Endothelial cell (in vitro differentiated cells): ENCODE results near the gene CCDC127. TPM values are rescaled to one million over a fixed set of nuclear protein-coding genes. Genes with fewer than 3 reads are reported as not detected.
A peak's percentile ranks its signal among the peaks of the same experiment; 100 is the strongest.
"Not testable (repeated sequence)": the region's sequence is repeated elsewhere in the genome, so short reads cannot be mapped to it uniquely, and the experiment has no call there.

Experiments
- DNase-seq: peaks from one replicate; pipeline ENCODE4 v3.0.0; 2021; ENCODE audit warnings: low spot score
- H3K27ac Mint-ChIP-seq: one replicate; pipeline ENCODE4 v1.8.0; 2021; ENCODE audit warnings: mixed read lengths, inconsistent platforms; ENCODE audit not compliant: unreplicated experiment
- H3K27me3 Mint-ChIP-seq: one replicate; pipeline ENCODE4 v1.8.0; 2021; ENCODE audit warnings: mild to moderate bottlenecking, moderate library complexity, mixed read lengths, inconsistent platforms; ENCODE audit not compliant: unreplicated experiment
- H3K36me3 Mint-ChIP-seq: one replicate; pipeline ENCODE4 v1.8.0; 2021; ENCODE audit warnings: mild to moderate bottlenecking, low read depth, mixed read lengths, inconsistent platforms; ENCODE audit not compliant: unreplicated experiment
- H3K4me1 Mint-ChIP-seq: one replicate; pipeline ENCODE4 v1.8.0; 2021; ENCODE audit warnings: mild to moderate bottlenecking, mixed read lengths, inconsistent platforms; ENCODE audit not compliant: unreplicated experiment
- H3K4me3 Mint-ChIP-seq: one replicate; pipeline ENCODE4 v1.8.0; 2021; ENCODE audit warnings: mild to moderate bottlenecking, mixed read lengths, inconsistent platforms; ENCODE audit not compliant: unreplicated experiment
- H3K9me3 Mint-ChIP-seq: one replicate; pipeline ENCODE4 v1.8.0; 2021; ENCODE audit warnings: mixed read lengths, inconsistent platforms; ENCODE audit not compliant: unreplicated experiment
- CTCF ChIP-seq: fragments of 200-600 bp; sonication (generic); IDR thresholded peaks from one replicate; pipeline ENCODE4 v1.5.0; 2021; ENCODE audit warnings: antibody characterized with exemption; ENCODE audit not compliant: unreplicated experiment
- total RNA-seq: library from RNA; stranded (reverse); fragmentation: NEBNext Ultra II Directional; extraction: Animal tissue kit (Norgen Biotek cat#: 25700); gene quantifications from one replicate; pipeline ENCODE4 v1.2.1, GENCODE V29; 2021; ENCODE audit not compliant: unreplicated experiment

CCDC127 gene
- total RNA-seq, 1 donor from 2014 or later: 8.1 TPM

- peaks cover 5% of the 10 kb centered on the region for H3K27me3 Mint-ChIP-seq
- H3K4me3 Mint-ChIP-seq: no peak overlapping the region
- no peak for TF ChIP-seq CTCF
- no peak for DNase-seq
- H3K36me3 Mint-ChIP-seq: peaks cover 3% of the 10 kb centered on the region
- H3K4me1 Mint-ChIP-seq: no peaks in the 10 kb centered on the region
- H3K9me3 Mint-ChIP-seq: no peaks in the 10 kb centered on the region
- H3K27ac Mint-ChIP-seq: no peak overlapping the region
Observed at GRCh38 chr5:167511-167910, 50.4 kb downstream of the CCDC127 start.

- peaks cover 3% of the 10 kb centered on the region for H3K36me3 Mint-ChIP-seq
- TF ChIP-seq CTCF: no peak
- H3K9me3 Mint-ChIP-seq: no peaks in the 10 kb centered on the region
- no peak overlapping the region for H3K27ac Mint-ChIP-seq
- no peak overlapping the region for H3K4me3 Mint-ChIP-seq
- peaks cover 5% of the 10 kb centered on the region for H3K27me3 Mint-ChIP-seq
- DNase-seq: no peak
- no peaks in the 10 kb centered on the region for H3K4me1 Mint-ChIP-seq
Observed at GRCh38 chr5:166441-167372, 51.2 kb downstream of the CCDC127 start.

- not testable (repeated sequence) for H3K27me3 Mint-ChIP-seq, H3K4me1 Mint-ChIP-seq, DNase-seq, H3K4me3 Mint-ChIP-seq, H3K36me3 Mint-ChIP-seq, H3K27ac Mint-ChIP-seq, H3K9me3 Mint-ChIP-seq
Observed at GRCh38 chr5:164783-165182, 53.2 kb downstream of the CCDC127 start.

- H3K27me3 Mint-ChIP-seq: peaks cover 10% of the 10 kb centered on the region
- no peak for DNase-seq
- H3K4me3 Mint-ChIP-seq: no peak overlapping the region
- no peak overlapping the region for H3K27ac Mint-ChIP-seq
- TF ChIP-seq CTCF: no peak
- H3K9me3 Mint-ChIP-seq: no peaks in the 10 kb centered on the region
- peaks cover 6% of the 10 kb centered on the region for H3K36me3 Mint-ChIP-seq
- H3K4me1 Mint-ChIP-seq: peaks cover 2% of the 10 kb centered on the region
Observed at GRCh38 chr5:164244-164643, 53.7 kb downstream of the CCDC127 start.

- Mint-ChIP-seq H3K27ac (peak overlapping the region; percentile 76), H3K27me3 (peaks cover 11% of the 10 kb centered on the region), H3K9me3 (no peaks in the 10 kb centered on the region), H3K4me1 (peaks cover 5% of the 10 kb centered on the region), H3K36me3 (peaks cover 6% of the 10 kb centered on the region), H3K4me3 (peak overlapping the region; percentile 56)
- no peak for TF ChIP-seq CTCF
- no peak for DNase-seq
Observed at GRCh38 chr5:163841-164240, 54.1 kb downstream of the CCDC127 start.
